ENCODE measurements around the gene DMRT1.

GRCh38 chr9:1018121-1018520, 176.6 kb downstream of the DMRT1 start:
- TF ChIP-seq ZBTB7A (IDR thresholded peaks at IDR 0.05; ENCODE audit: low read depth) (no peak), MAX (IDR thresholded peaks at IDR 0.05) (no peak), EP300 (IDR thresholded peaks at IDR 0.05; ENCODE audit: borderline replicate concordance) (no peak), YY1 (IDR thresholded peaks at IDR 0.05; ENCODE audit: low read depth) (no peak), CREB1 (IDR thresholded peaks at IDR 0.05; ENCODE audit: low read depth) (no peak), TAF1 (IDR thresholded peaks at IDR 0.05; ENCODE audit: low read depth) (no peak), EGR1 (IDR thresholded peaks at IDR 0.05) (no peak), USF1 (IDR thresholded peaks at IDR 0.05) (no peak), CEBPB (IDR thresholded peaks at IDR 0.05) (no peak), FOXM1 (IDR thresholded peaks at IDR 0.05; ENCODE audit: borderline replicate concordance, low read depth) (no peak), NFIC (IDR thresholded peaks at IDR 0.05) (no peak), REST (IDR thresholded peaks at IDR 0.05; ENCODE audit: low read depth) (no peak), RAD21 (IDR thresholded peaks at IDR 0.05; ENCODE audit: low read depth) (no peak), TCF12 (IDR thresholded peaks at IDR 0.05; ENCODE audit: low read depth) (no peak)

Data from Ishikawa (cell line).